ENCODE data around the gene ELMO1.

DNA sequence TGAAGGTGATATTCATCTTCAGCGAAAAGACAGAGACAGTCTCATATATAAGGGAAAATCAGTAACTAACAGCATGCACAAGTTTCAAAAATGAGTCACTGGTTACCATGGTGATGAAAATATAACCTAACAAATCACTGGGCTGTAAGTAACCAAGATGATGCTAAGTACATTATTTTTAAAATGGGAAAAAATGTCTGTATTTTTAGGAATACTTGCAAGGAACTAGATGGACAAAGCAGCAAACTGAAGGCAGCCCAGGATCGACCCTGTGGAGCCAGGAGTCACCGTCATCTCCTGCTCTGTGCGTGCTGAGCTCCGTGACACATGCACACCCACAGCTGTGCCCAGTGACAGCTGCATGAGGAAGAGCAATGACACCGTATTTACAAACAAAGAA is 137.3 kb downstream of the ELMO1 start:
- TF ChIP-seq TAF1 (IDR thresholded peaks at IDR 0.05; ENCODE audit: borderline replicate concordance, low read depth, low read length) (no peak), POLR2AphosphoS5 (IDR thresholded peaks at IDR 0.05; ENCODE audit: low read depth, low read length) (no peak), POLR2A (IDR thresholded peaks at IDR 0.05; ENCODE audit: low read depth, low read length) (no peak)

All from GM12892 (cell line).